Stimulated activated CD4-positive, alpha-beta T cell treated with anti-CD3 and anti-CD28 coated beads, Interleukin-1b, Interleukin-23, amount 100 ng/mL, for 48 hours (primary cell): ENCODE measurements around the gene JADE2.
"Not testable (repeated sequence)": the region's sequence is repeated elsewhere in the genome, so short reads cannot be mapped to it uniquely, and the experiment has no call there.

Experiments used
- DNase-seq: peaks from one replicate; pipeline ENCODE4 v3.0.0-alpha.2; 2020

JADE2 gene

GRCh38 chr5:134524826-134525682 is at the start of gene JADE2:
Gene JADE2 (plus strand): TSS chr5:134525670. CDS start chr5:134535858, 10,188 bp downstream.
- DNase-seq = peak; percentile 76

- no peak for DNase-seq
Observed at GRCh38 chr5:134477462-134478245, 47.8 kb upstream of the JADE2 start.

- no peak for DNase-seq
Observed at GRCh38 chr5:134479839-134480238, 45.6 kb upstream of the JADE2 start.

GRCh38 chr5:134489227-134489944 is 36.1 kb upstream of the JADE2 start:
- no peak for DNase-seq

GRCh38 chr5:134490255-134490924 is 35.1 kb upstream of the JADE2 start:
- DNase-seq = no peak

- no peak for DNase-seq
Observed at GRCh38 chr5:134490925-134491271, 34.6 kb upstream of the JADE2 start.

GRCh38 chr5:134491841-134492442 is 33.5 kb upstream of the JADE2 start:
- DNase-seq = no peak

GRCh38 chr5:134492568-134492967 is 32.9 kb upstream of the JADE2 start:
- DNase-seq = no peak

GRCh38 chr5:134493461-134494055 is 31.9 kb upstream of the JADE2 start:
- no peak for DNase-seq

GRCh38 chr5:134494780-134495179 is 30.7 kb upstream of the JADE2 start:
- DNase-seq = no peak

GRCh38 chr5:134499905-134500304 is 25.6 kb upstream of the JADE2 start:
- not testable (repeated sequence) for DNase-seq

- DNase-seq = no peak
Observed at GRCh38 chr5:134500699-134501430, 24.6 kb upstream of the JADE2 start.

GRCh38 chr5:134502259-134502658 is 23.2 kb upstream of the JADE2 start:
- no peak for DNase-seq

- peak; percentile 83 for DNase-seq
Observed at GRCh38 chr5:134503088-134503936, 22.2 kb upstream of the JADE2 start.

GRCh38 chr5:134503937-134504437 is 21.5 kb upstream of the JADE2 start:
- DNase-seq = no peak

GRCh38 chr5:134504629-134505300 is 20.7 kb upstream of the JADE2 start:
- DNase-seq = no peak

- no peak for DNase-seq
Observed at GRCh38 chr5:134506054-134507039, 19.1 kb upstream of the JADE2 start.

GRCh38 chr5:134507452-134507851 is 18.0 kb upstream of the JADE2 start:
- DNase-seq = no peak
